ENCODE data around the gene SLIT1. TPM values are rescaled to one million over a fixed set of nuclear protein-coding genes. Genes with fewer than 3 reads are reported as not detected.

Gene SLIT1
- total and polyA plus RNA-seq, 2 of the 8 experiments (the other 6 are each of a cell fraction or from before 2014, with no cell fraction given) = 0.70 to 0.88 TPM

GRCh38 chr10:96964131-96964530, 221.6 kb downstream of the SLIT1 start:
- H2BK20ac ChIP-seq (ENCODE audit: low read length) = no peak overlapping the region
- no peaks in the 10 kb centered on the region for H4K20me1 ChIP-seq (replicated peaks in 1 of 2; ENCODE audit: control insufficient read depth in 1 of 2, insufficient read depth in 2 of 2, low read length in 2 of 2)
- no peak overlapping the region for H3K4me2 ChIP-seq (ENCODE audit: insufficient read depth in 1 of 2, low read depth in 2 of 2, low read length in 2 of 2)
- no peaks in the 10 kb centered on the region for H3K36me3 ChIP-seq (ENCODE audit: control insufficient read depth in 2 of 4, insufficient read depth in 4 of 4, low read length in 3 of 4)
- H3K27me3 ChIP-seq (replicated peaks in 1 of 4; ENCODE audit: control insufficient read depth in 3 of 4, extremely low read depth in 1 of 4, insufficient read depth in 3 of 4, low read length in 3 of 4) = no peaks in the 10 kb centered on the region
- H3K4ac ChIP-seq (replicated peaks; ENCODE audit: insufficient read length, low read depth, low read length) = no peak overlapping the region
- H3K79me2 ChIP-seq (ENCODE audit: control insufficient read depth in 1 of 2, insufficient read depth in 2 of 2, low read length in 2 of 2) = no peaks in the 10 kb centered on the region
- H2BK15ac ChIP-seq (ENCODE audit: low read length) = no peak overlapping the region
- H3K79me1 ChIP-seq (ENCODE audit: low read depth, low read length) = no peaks in the 10 kb centered on the region
- no peak overlapping the region for H3K9ac ChIP-seq (replicated peaks in 1 of 4; ENCODE audit: extremely low read depth in 1 of 4, low read depth in 3 of 4, low read length in 3 of 4)
- ChIA-PET CTCF (ENCODE audit: partially characterized antibody) (no interaction called here), POLR2A (ENCODE audit: partially characterized antibody) (no interaction called here)
- no peak overlapping the region for H4K91ac ChIP-seq (replicated peaks; ENCODE audit: insufficient read length, low read length)
- H3K9me3 ChIP-seq (ENCODE audit: insufficient read depth in 2 of 2, low read depth in 1 of 2, low read length in 1 of 2) = no peaks in the 10 kb centered on the region
- H4K8ac ChIP-seq (ENCODE audit: extremely low read depth, insufficient read depth, low read length) = no peak overlapping the region
- H3K4me3 ChIP-seq (ENCODE audit: extremely low read depth in 1 of 4, insufficient read depth in 2 of 4, low read depth in 3 of 4, low read length in 4 of 4) = no peak overlapping the region
- no peaks in the 10 kb centered on the region for H3K23me2 ChIP-seq (ENCODE audit: low read depth, low read length)
- no peak overlapping the region for H3K56ac ChIP-seq (replicated peaks; ENCODE audit: insufficient read length, low read depth, low read length)
- no peak overlapping the region for H3K18ac ChIP-seq (ENCODE audit: extremely low read depth, low read length)
- H3K4me1 ChIP-seq (replicated peaks in 1 of 4; ENCODE audit: control insufficient read depth in 3 of 4, insufficient read depth in 4 of 4, low read length in 3 of 4) = no peaks in the 10 kb centered on the region
- DNase-seq (ENCODE audit: low read depth in 1 of 2, low spot score in 2 of 2) = no peak
- no peak overlapping the region for H3K27ac ChIP-seq (ENCODE audit: low read depth, low read length)
- no peak overlapping the region for H3K23ac ChIP-seq (ENCODE audit: insufficient read length)
- no peak overlapping the region for H3K14ac ChIP-seq (ENCODE audit: insufficient read length)
- TF ChIP-seq POU5F1 (IDR thresholded peaks at IDR 0.05; ENCODE audit: low read depth, low read length) (no peak), EZH2 (IDR thresholded peaks at IDR 0.05; ENCODE audit: low read depth, low read length, severe bottlenecking) (no peak), GABPA (IDR thresholded peaks at IDR 0.05; ENCODE audit: borderline replicate concordance, insufficient read depth, low read length) (no peak), SP1 (IDR thresholded peaks at IDR 0.05; ENCODE audit: low read depth, low read length) (no peak), CHD2 (IDR thresholded peaks at IDR 0.05; ENCODE audit: low read length) (no peak), SP2 (IDR thresholded peaks at IDR 0.05; ENCODE audit: low read length) (no peak), EP300 (IDR thresholded peaks at IDR 0.05; ENCODE audit: borderline replicate concordance in 1 of 2, low read depth in 2 of 2, low read length in 2 of 2) (no peak), ATF3 (IDR thresholded peaks at IDR 0.05; ENCODE audit: insufficient read depth, low read depth, low read length) (no peak)
- H4K5ac ChIP-seq (ENCODE audit: insufficient read length, low read depth, low read length) = no peak overlapping the region
- no peak overlapping the region for H2BK12ac ChIP-seq (ENCODE audit: low read depth, low read length)
- no peak overlapping the region for H2BK5ac ChIP-seq (ENCODE audit: low read depth, low read length)
- H2BK120ac ChIP-seq (replicated peaks; ENCODE audit: low read depth, low read length) = no peak overlapping the region
- FAIRE-seq = no peak
- WGBS, 2 experiments (ENCODE audit: extremely low coverage in 1 of 2, insufficient coverage in 1 of 2, insufficient read length in 1 of 2, insufficient replicate concordance in 2 of 2, low coverage in 1 of 2, low lambda C conversion rate in 2 of 2, missing lambda C conversion rate in 1 of 2) = 86% methylated on average over 2 of the region's 2 CpGs; no CpG with 5 or more reads in 1 of the 2 experiments
- no peak overlapping the region for H2AFZ ChIP-seq (ENCODE audit: low read length)
- H2AK5ac ChIP-seq (ENCODE audit: low read depth, low read length) = no peak overlapping the region

Measured in H1 (cell line).